ENCODE measurements around the gene CRYGA. TPM values are rescaled to one million over a fixed set of nuclear protein-coding genes. Genes with fewer than 3 reads are reported as not detected.
"Not testable (repeated sequence)": the region's sequence is repeated elsewhere in the genome, so short reads cannot be mapped to it uniquely, and the experiment has no call there.

The CRYGA gene
- total RNA-seq, 1 donor from 2014 or later: not detected

DNA sequence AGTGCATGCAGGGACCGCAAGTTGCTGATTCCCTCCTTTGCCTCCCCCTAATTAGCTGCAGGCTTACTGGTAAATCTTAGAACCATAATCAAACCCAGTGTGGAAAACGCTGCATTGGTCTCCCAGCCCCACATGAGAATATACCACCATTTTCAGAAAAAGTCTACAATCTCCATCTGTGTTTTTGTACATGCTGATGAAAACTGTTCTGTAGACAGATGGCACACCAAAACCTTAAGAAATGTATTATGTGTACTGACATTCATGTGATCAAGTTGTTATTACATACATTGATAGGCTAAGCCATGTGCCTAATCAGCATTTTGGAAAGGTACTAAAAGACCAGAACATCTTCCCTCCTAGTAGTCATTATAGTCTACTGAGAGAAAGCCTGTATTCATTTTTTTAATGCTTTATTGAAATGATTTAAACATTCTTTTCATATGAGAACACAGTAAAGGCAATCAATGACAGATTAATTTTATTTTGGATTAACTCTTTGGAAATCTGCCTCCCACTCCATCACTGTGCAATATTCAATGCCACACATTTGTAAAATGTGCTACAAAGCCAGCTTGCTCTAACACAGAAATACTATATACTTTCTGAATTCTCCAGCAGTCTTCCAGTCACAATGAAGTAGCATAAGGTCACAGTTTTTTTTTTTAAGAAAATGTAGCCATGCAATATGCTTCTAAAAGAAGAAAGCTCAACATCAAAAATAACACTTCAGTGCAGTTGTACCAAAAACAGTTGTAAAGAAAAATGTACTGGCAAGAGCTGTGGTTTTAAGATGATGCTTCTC lies 1.8 kb upstream of the CRYGA start:
- no peak for DNase-seq (ENCODE audit: low read depth)

DNA sequence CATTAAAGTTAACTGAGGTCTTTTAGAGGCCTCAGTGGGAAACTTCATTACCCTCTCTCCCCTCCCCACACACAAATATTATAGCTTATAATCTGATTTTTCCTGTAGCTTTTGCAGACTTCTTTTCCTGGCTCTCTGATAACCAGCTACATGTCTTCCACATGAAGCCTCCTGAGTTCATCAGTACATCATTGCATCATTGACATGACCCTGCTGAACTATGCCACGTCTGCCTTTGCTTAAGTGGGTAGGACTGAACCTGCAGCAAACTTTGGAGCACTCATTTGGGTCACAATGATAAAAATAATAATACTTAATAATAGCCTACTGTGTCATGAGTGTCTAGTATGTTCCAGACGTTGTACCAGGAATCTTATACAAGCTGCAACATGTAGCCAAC lies 7.0 kb downstream of the CRYGA start:
- no peak for DNase-seq (ENCODE audit: low read depth)

DNA sequence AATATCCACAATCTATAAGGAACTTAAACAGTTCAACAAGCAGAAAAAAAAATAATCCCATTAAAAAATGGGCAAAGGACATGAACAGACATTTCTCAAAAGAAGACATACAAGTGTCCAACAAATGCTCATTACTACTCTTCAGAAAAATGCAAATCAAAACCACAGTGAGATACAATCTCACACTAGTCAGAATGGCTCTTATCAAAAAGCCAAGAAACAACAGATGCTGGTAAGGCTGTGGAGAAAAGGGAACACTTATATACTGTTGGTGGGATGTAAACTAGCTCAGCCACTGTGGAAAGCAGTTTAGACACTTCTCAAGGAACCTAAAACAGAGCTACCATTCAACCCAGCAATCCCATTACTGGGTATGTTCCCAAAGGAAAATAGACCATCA lies 10.2 kb downstream of the CRYGA start:
- no peak for DNase-seq (ENCODE audit: low read depth)

DNA sequence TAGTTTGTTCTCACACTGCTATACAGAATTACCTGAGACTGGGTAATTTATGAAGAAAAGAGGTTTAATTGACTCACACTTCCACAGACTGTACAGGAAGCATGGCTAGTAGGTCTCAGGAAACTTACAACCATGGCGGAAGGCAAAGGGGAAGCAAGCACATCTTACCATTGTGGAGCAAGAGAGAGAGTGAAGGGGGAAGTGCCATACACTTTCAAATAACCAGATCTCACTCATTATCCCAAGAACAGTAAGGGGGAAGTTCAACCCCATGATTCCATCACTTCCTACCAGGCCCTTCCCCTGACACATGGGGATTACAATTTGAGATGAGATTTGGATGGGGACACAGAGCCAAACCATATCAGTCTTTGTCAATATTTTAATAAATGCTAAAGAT lies 12.4 kb downstream of the CRYGA start:
- DNase-seq (ENCODE audit: low read depth): no peak

DNA sequence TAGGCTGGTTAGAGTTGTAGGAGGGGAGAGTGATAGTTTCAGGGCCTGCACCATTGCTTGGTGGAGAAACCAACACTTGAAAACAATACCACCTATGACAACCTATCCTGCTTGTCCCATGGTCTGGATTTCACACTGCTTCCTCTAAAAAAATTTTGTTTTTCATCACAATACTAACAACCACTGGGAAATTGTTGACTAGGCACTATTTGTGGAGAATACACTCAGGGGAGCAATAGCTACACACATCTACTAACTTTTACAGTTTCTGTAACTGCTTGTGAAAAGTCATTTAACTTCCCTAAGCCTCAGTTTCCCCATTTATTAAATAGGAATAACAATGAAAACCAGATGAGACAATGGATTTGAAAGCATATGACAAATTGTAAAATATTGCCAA lies 13.3 kb downstream of the CRYGA start:
- DNase-seq (ENCODE audit: low read depth): no peak

DNA sequence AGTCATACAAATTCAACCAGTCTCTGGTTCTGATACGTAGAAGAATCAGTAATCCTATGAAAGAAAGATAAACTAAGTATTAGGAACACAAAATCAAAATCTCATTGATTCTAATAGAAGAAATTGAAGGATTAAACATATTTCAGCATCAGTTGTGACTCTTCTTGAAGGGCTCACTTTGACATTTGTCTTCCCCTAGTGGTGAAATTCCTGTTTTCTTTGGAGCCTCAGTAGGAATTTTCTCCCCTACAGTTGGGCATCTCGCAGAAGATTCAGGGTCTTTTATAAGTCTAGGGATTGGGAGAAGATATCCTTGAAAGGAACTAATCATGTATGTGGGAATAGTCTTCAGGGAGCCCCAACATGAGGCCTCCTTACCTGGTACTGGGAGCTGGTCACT lies 14.6 kb downstream of the CRYGA start:
- DNase-seq (ENCODE audit: low read depth): no peak

DNA sequence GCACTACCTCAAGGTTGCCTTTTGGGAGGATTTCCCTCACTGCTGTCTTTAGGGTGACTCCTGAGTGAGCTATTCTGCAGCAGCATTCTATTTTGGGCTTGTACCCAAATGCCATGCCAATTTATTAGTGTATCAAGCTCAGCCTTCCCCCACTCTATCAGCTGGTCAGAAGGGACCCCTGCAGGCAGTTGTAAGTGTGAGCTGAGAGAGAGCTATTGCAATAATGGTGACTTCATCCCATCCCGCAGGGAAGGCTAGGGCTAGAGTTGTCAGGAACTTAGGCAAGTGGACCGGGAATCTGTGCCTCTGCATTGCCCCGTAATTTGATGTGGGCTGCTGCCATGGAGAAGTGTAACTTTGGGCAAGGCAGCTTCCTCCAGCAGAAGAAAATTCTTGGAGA lies 15.6 kb downstream of the CRYGA start:
- DNase-seq (ENCODE audit: low read depth): no peak

DNA sequence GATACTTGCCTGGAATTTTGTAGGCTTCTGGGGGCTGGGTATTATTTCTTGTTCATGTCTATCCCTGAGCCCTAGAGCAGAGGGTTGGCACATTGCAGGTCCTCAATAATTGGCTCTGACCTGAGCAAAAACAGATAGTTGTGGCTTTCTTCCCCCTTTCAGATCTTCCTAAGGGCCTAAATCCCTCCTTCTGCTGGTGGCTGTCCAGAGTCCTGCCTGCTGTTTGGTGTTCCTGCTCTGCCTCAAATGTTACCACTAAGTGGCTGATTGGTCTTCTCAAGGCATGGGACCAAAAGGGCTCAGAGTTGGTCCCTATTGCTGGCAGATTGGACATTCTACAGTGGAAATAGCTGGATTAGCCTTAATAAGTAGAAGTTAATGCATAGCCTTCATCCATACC lies 16.4 kb downstream of the CRYGA start:
- no peak for DNase-seq (ENCODE audit: low read depth)

DNA sequence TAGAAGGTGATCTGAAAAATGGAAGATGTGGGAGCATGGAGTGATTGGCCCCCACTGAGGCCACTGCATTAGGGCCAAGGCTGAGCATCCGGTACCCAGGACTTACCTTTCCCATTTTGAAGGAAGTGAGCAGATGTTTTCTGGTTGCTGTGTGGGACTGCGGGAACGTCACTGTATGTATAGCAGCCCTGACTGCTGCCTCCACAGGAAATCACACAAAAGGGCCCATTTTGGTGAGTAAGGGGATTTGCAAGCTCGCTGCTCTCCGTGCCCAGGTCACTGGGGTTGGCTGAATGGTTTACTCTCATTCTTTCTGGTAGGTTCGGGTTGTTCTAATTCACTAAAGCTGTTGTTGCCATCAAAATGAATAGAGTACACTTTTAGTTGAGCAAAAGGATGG lies 17.4 kb downstream of the CRYGA start, which contains the start of gene CRYGB:
Gene CRYGB, minus strand, starts transcription at position 153 of the 400 bp plus-strand sequence. Its CDS starts 38 bp downstream, at position 115.
- DNase-seq (ENCODE audit: low read depth): no peak

DNA sequence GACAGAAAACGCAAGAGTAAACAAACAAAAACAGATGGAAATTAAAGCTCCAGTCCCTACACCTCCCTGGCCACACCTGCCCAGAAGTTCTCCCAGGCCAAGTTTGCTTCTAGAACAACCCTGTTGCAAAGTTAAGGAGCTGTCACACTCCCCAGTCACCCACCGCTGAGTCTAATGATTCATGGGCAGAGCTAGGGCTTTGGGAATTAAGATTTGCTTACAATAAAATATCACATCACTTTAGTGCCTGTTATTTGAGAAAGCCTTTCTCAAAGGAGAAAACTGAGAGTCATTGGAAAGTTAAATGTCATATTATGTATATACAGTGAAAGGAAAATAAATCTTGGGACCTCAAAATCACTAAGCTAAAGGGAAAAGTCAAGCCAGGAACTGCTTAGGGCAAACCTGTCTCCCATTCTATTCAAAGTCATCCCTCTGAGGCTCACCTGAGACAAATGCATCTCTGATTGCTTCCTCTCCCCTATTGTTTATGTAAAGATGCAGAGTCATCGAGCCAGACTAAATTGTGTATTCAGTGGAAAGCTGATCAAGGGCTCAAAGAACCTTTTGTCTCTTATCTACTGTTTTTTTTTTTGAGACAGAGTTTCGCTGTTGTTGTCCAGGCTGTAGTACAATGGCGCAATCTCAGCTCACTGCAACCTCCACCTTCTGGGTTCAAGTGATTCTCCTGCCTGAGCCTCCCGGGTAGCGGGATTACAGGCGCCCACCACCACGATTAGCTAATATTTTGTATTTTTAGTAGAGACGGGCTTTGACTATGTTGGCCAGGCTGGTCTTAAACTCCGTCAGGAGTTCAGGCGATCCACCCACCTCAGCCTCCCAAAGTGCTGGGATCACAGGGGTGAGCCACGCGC lies 20.2 kb downstream of the CRYGA start:
- no peak for DNase-seq (ENCODE audit: low read depth)

DNA sequence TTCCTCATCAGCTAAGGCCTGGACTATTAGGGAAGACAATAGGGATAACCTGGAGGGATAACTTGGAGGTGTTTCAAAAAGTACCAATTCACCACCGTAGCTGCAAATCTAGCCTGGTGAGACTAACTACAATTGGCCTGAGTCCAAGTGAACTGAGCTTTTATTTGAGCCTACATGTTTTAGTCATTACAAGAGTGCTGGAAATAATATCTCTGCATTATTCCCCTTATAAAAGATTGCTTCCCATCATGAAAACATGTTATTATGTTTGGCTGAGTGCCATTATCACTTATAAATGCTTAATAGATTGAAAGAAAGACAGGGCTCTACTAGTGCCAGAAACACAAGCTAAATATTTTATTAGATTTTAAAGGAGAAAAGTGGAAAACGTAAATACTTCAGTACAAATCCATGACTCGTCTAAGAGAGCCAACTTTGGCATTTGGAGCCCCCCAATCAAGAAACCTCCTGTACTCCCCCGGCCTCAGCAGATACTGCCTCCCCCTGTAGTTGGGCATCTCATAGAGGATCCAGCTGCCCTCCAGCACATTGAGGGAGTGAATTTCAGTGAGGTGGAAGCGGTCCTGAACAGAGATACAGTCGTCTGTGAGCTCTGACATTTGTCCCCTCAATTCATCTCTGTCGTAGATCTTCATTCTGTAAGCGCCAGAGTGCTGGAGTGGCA lies 21.0 kb downstream of the CRYGA start:
- DNase-seq (ENCODE audit: low read depth): peak; percentile 26

DNA sequence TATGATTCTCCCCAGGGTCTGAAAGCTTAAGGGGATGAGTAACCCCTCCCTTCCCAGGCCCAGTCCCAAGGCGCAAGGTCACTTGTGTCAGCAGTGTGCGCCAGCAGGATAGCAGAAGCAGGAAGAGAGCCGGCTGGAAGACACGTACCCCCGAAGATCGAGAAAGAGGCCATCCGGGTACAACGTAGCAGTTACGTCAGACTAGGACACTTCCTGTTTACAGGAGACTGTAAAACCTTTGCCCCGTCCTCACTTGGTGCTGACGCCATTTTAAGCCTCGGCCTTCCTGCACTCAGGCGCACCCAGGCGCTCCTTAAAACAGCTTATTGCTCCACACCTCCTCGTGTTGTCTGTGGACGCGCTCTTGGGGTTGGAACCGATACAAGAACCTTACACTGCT lies 23.9 kb downstream of the CRYGA start:
- DNase-seq (ENCODE audit: low read depth): no peak

DNA sequence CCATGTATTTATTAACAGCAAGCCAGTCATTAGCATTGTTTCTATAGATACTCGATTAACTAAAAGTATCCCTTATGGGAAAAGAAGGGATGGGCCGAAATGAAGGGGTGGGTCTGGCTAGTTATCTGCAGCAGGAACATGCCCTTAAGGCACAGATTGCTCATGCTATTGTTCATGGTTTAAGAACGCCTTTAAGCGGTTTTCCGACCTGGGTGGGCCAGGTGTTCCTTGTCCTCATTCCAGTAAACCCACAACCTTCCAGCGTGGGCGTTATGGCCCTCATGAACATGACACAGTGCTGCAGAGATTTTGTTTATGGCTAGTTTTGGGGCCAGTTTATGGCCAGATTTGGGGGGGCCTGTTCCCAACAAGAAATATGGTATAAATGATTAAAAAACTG lies 25.1 kb downstream of the CRYGA start:
- not testable (repeated sequence) for DNase-seq (ENCODE audit: low read depth)

DNA sequence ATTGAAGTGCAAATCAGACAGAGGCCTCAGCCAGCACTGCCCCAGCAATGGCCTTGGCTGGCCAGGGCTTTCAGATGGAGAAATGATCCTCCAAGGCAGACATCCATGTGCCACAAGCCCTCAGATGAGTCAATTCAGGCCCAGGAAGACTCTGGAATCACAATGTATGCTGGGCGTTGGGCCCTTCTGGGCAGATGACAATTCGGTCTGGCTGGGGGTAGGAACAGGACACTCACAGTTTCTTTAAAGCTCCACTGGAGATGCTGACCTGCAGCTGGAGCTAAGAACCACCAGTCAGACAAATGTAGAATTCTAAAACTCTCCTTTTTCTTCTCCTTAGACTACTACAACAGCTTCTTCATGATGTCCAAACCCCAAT lies 26.7 kb downstream of the CRYGA start:
- no peak for DNase-seq (ENCODE audit: low read depth)

DNA sequence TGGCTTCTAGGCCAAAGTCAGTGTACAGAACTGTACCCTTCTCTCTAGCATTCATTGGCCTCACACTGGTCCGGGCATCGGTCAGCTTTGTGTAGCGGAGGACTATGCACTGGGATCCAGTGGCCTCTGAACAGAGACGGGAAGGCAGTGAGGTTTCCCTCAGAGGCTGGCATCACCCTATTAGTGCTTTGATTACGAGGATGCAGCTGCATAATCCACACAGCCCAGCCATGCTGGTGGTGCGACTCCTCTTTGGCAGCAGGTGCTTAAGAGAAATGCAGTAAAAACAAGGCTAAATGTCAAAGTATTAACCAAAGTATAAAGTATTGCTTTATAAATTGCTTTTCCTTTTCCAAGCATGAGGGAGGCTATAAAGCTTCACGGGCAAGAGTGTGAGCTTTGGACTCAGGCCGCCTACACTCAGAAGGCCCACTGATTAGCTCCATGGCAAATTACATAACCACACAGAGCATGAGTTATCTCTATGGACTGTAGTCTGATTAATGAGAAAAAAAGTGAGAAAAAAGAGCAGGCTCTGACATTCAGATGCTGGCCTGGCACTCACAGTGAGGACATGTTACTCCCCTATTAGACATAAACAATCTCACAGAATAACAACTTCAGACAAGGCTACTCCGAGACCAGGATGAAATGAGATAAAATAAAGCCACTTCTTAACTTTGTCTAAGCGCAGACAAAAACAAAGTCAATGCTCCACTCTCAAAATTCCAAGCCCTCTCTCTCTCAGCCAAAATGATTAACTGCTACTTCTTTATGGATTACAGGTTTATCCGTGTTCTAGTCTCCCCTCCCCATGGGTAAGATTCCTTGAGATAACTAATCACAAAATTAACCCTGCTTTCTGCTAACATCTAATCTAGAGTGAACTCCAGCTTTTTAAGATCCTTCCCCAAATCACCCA lies 27.3 kb downstream of the CRYGA start:
- DNase-seq (ENCODE audit: low read depth): no peak

DNA sequence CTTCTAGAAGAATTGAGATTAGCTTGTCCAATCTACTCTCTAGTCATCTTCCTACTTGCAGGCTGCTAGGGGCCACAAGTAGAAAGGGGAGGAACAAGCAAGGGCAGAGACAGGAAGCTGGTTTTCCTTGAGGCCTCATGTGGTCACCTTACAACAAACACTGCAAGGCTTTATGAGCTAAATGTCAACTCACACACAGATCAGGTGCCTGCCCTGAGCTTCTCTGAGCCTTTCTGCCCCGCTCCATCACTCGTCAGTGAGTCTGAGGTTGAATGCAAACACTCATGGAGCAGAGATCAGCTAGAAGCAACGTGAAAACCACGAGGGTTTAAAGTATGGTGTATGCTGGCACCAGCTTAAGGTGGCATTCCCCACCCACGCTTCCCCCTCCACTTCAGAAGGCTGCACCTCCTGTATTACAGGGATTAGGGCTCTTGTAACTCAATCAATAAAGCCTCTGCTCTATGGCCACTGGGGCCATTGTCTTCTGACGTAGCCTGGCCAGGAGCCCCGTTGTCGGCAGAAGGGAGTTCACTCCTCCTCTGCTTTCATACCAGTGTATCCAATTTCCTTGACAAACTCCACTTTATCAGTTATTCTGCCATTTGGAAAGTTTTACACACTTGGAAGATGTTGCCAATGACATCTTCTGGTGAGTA lies 28.3 kb downstream of the CRYGA start:
- no peak for DNase-seq (ENCODE audit: low read depth)

DNA sequence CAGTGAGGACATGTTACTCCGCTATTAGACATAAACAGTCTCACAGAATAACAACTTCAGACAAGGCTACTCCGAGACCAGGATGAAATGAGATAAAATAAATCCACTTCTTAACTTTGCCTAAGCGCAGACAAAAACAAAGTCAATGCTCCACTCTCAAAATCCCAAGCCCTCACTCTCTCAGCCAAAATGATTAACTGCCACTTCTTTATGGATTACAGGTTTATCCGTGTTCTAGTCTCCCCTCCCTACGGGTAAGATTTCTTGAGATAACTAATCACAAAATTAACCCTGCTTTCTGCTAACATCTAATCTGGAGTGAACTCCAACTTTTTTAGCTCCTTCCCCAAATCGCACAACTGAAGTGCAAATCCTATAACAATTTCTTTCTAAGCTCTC lies 32.7 kb downstream of the CRYGA start:
- no peak for DNase-seq (ENCODE audit: low read depth)

DNA sequence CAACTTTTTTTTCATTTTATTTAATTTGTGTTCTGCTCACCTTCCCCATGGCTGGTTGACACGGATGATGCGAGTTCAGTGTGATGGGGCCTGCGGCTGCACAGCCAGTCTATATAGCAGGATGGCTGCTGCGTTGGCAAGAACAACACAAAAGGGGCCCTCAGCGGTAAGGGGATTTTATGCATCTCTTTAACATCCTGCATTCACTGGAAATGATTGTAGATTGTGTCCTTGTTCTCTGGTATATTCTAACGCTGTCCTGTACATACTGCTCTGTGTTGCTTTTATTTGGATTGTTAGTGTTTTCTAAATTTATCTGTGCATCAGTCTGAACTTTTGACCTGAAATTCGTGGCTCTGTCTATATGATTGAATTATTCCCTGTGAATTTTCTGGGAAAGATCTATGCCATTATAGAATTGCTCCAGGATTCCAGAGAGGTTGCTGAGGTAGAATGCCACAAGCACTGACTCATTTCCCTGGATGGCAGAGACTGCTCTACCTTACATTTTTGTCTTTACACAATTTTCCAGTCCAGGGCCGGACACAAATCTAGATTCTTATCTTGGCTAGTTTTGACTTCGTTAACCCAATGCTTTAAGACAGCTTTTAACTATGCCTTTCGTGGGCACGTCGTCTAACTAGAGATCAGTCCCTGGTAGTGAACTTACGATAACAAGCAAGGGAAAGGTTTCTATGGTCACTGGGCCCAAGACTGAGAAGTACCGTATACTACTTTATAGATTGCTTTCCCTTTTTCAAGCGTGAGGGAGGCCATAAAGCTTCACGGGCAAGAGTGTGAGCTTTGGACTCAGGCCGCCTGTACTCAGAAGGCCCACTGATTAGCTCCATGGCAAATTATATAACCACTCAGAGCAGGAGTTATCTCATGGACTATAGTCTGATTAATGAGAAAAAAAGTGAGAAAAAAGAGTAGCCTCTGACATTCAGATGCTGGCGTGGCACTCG lies 33.4 kb downstream of the CRYGA start, which contains the start of gene CRYGC:
Gene CRYGC, minus strand, starts transcription at position 85 of the 968 bp plus-strand sequence. Its CDS starts 36 bp downstream, at position 49.
- no peak for DNase-seq (ENCODE audit: low read depth)

DNA sequence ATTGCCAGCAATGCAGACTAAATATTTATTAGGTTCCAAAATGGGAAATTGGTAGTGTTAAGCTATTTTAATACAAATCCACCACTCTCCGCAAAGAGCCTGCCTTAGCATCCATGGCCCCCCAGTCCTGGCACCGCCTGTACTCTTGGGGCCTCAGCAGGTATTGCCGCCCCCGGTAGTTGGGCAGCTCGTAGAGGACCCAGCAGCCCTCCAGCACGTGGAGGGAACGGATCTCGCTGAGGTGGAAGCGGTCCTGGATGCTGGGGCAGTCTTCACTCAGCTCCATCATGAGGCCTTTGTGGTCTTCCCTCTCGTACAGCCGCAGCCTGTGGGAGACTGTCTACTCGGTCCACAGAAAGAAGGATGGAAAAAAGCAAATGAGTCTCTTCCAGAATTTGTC lies 35.3 kb downstream of the CRYGA start:
- no peak for DNase-seq (ENCODE audit: low read depth)
